Stimulated activated CD8-positive, alpha-beta memory T cell treated with anti-CD3 and anti-CD28 coated beads, Interleukin-12 subunit alpha, Interleukin-12 subunit beta, amount 100 ng/mL, for 24 hours (primary cell): ENCODE data around the gene ACSM6.
"Not testable (repeated sequence)": the region's sequence is repeated elsewhere in the genome, so short reads cannot be mapped to it uniquely, and the experiment has no call there.

Experiments
- DNase-seq: peaks from one replicate; pipeline ENCODE4 v3.0.0-alpha.2; 2020; ENCODE audit errors: extremely low read depth

The ACSM6 gene

GRCh38 chr10:95214793-95215192 lies 20.8 kb downstream of the ACSM6 start:
- DNase-seq = no peak

- no peak for DNase-seq
Measured at GRCh38 chr10:95217476-95217875, 23.4 kb downstream of the ACSM6 start.

GRCh38 chr10:95220539-95220938 lies 26.5 kb downstream of the ACSM6 start:
- no peak for DNase-seq

GRCh38 chr10:95221124-95221523 lies 27.1 kb downstream of the ACSM6 start:
- no peak for DNase-seq

- no peak for DNase-seq
Measured at GRCh38 chr10:95225136-95225535, 31.1 kb downstream of the ACSM6 start.

GRCh38 chr10:95228934-95229723 lies 35.1 kb downstream of the ACSM6 start:
- DNase-seq = not testable (repeated sequence)

- DNase-seq = no peak
Measured at GRCh38 chr10:95229724-95230627, 35.9 kb downstream of the ACSM6 start.

GRCh38 chr10:95230677-95231586 lies 36.9 kb downstream of the ACSM6 start:
- not testable (repeated sequence) for DNase-seq

GRCh38 chr10:95233377-95234034 lies 39.5 kb downstream of the ACSM6 start:
- DNase-seq = no peak

- DNase-seq = no peak
Measured at GRCh38 chr10:95234951-95235350, 40.9 kb downstream of the ACSM6 start.

- DNase-seq = no peak
Measured at GRCh38 chr10:95235676-95236067, 41.6 kb downstream of the ACSM6 start.

- no peak for DNase-seq
Measured at GRCh38 chr10:95236068-95236903, 42.2 kb downstream of the ACSM6 start.

GRCh38 chr10:95237376-95238170 lies 43.5 kb downstream of the ACSM6 start:
- no peak for DNase-seq

GRCh38 chr10:95240096-95240495 lies 46.1 kb downstream of the ACSM6 start:
- DNase-seq = not testable (repeated sequence)

- no peak for DNase-seq
Measured at GRCh38 chr10:95240811-95241210, 46.8 kb downstream of the ACSM6 start.

- no peak for DNase-seq
Measured at GRCh38 chr10:95241533-95241932, 47.5 kb downstream of the ACSM6 start.

- DNase-seq = no peak
Measured at GRCh38 chr10:95242581-95243317, 48.7 kb downstream of the ACSM6 start.

GRCh38 chr10:95243318-95243617 lies 49.2 kb downstream of the ACSM6 start:
- no peak for DNase-seq

GRCh38 chr10:95244152-95244551 lies 50.1 kb downstream of the ACSM6 start:
- no peak for DNase-seq
